ENCODE results near the gene CEP112.

Gene CEP112

DNA sequence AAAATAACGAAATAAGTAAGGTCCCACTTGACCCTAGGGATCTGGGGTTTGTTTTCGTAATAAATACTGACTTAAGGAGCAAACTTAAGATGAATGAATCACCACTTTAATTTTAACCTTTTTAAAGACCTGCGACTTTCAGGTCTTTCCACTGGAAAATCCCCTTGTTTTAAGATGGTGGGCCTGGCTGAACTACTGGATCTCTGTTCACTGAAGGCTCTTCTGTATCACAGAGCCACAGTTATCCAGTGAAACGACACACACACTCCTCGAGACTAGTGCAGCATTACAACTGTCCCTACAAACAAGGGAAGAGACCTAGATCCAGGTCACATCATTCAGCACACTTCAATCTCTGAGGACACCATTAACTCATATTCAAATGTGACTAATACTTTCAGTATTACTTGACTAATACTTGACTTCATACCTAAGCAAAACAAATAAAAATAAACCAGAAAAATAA is 299.0 kb downstream of the CEP112 start:
- TF ChIP-seq GATA1 (IDR thresholded peaks at IDR 0.05; ENCODE audit: low read depth, low read length), result no peak
- TF ChIP-seq POLR2A (IDR thresholded peaks at IDR 0.05; ENCODE audit: low read length), result no peak
- no peak for DNase-seq

DNA sequence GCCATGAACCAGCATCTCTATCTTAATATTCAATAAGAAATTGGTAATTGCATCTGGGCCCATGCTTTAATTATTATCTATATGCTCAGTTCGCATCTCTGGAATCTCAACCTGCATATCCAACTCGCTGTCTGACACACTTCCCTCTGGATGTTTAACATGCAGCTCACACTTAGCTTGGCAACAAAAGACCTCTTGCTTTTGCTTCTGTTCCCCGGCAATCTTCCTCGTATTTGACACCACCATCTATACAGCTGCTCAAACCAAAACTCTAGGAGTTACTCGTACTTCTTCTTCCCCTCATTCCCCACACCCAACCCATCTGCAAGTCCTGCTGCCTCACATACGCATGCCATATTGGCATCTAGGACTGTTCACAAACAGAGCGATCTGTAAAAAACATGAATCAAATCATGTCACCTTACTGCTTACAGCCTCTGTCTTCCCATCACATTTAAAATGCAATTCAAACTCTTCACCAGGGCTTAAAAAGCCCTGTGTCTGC is 300.6 kb downstream of the CEP112 start:
- no peak for DNase-seq
- TF ChIP-seq POLR2A (IDR thresholded peaks at IDR 0.05; ENCODE audit: low read length) (no peak), GATA1 (IDR thresholded peaks at IDR 0.05; ENCODE audit: low read depth, low read length) (no peak)

GRCh38 chr17:65888649-65889048 is 303.3 kb downstream of the CEP112 start:
- DNase-seq, result no peak
- TF ChIP-seq POLR2A (IDR thresholded peaks at IDR 0.05; ENCODE audit: low read length), result no peak
- no peak for TF ChIP-seq GATA1 (IDR thresholded peaks at IDR 0.05; ENCODE audit: low read depth, low read length)

- TF ChIP-seq GATA1 (IDR thresholded peaks at IDR 0.05; ENCODE audit: low read depth, low read length), result no peak
- no peak for TF ChIP-seq POLR2A (IDR thresholded peaks at IDR 0.05; ENCODE audit: low read length)
These were observed 305.4 kb downstream of the CEP112 start for GRCh38 chr17:65886315-65887245.

GRCh38 chr17:65885541-65886312 is 306.2 kb downstream of the CEP112 start:
- DNase-seq, result no peak
- TF ChIP-seq GATA1 (IDR thresholded peaks at IDR 0.05; ENCODE audit: low read depth, low read length) (no peak), POLR2A (IDR thresholded peaks at IDR 0.05; ENCODE audit: low read length) (no peak)

More at GRCh38 chr17:65886315-65887245, 305.4 kb downstream of the CEP112 start:
- no peak for DNase-seq

DNA sequence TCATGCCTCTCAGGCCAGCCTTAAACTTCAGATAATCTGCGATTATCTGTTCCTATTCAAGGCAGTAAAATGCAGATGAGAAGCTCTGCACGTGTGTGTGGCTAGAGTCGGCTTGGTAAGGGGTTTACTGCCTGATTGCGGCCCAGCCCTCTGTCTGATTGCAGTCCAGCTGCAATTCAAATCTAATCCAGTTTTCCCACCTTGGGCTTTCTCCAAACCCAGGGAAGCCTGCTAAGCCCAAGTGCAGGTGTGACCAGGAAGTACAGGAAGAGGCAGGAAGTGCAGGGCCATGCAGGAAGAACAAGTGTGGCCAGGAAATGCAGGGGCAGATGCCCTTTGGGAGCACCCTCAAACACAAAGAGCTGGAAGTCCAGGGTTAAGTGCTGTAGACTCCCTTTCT is 314.9 kb downstream of the CEP112 start:
- DNase-seq, result no peak
- TF ChIP-seq POLR2A (IDR thresholded peaks at IDR 0.05; ENCODE audit: low read length) (no peak), GATA1 (IDR thresholded peaks at IDR 0.05; ENCODE audit: low read depth, low read length) (no peak)

- no peak for TF ChIP-seq POLR2A (IDR thresholded peaks at IDR 0.05; ENCODE audit: low read length)
- no peak for TF ChIP-seq GATA1 (IDR thresholded peaks at IDR 0.05; ENCODE audit: low read depth, low read length)
- no peak for DNase-seq
These were observed 323.1 kb downstream of the CEP112 start for GRCh38 chr17:65868881-65869280.

DNA sequence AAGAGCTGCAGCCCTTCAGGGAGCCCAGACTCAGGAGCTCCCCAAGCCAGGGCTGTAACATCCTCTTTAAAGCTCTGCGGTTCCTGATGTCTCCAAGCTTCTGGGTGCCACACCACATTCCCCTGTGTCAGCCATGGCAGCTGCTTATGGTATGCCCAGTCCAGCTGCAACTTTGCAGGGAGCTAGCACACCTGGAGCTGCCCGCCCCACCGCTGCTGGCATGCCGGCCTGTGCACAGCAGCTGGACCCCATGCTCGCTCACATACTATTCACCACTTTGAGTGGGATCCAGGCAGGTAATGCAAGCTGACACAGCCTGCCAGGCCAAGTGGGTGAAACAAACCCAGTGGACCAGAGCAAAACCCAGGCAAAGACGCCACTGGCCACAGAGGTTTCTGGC is 324.9 kb downstream of the CEP112 start:
- DNase-seq, result no peak
- no peak for TF ChIP-seq POLR2A (IDR thresholded peaks at IDR 0.05; ENCODE audit: low read length)
- TF ChIP-seq GATA1 (IDR thresholded peaks at IDR 0.05; ENCODE audit: low read depth, low read length), result no peak

GRCh38 chr17:65865715-65866425 is 326.1 kb downstream of the CEP112 start:
- DNase-seq, result no peak
- TF ChIP-seq GATA1 (IDR thresholded peaks at IDR 0.05; ENCODE audit: low read depth, low read length), result no peak
- TF ChIP-seq POLR2A (IDR thresholded peaks at IDR 0.05; ENCODE audit: low read length), result no peak

DNA sequence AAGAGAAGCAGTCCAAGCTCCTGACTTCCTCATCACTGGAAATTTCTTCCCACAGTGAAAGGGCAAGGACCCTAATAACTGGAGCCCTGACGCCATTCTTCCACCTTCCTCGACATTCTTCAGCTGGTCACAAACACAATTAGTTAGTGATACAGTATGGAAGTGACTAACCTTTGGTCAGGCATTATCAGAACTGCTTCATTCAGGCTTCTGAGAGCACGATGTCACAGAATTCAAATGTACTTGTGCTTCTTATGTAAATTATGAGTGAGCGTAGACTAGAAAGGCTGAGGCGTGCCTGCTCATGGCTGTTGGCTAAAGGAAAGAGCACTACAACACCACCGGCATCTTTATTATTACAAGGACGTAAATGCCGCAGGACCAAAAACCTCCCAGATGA is 327.5 kb downstream of the CEP112 start:
- TF ChIP-seq GATA1 (IDR thresholded peaks at IDR 0.05; ENCODE audit: low read depth, low read length) (no peak), POLR2A (IDR thresholded peaks at IDR 0.05; ENCODE audit: low read length) (no peak)

GRCh38 chr17:65857718-65858117 is 334.2 kb downstream of the CEP112 start:
- no peak for DNase-seq
- TF ChIP-seq GATA1 (IDR thresholded peaks at IDR 0.05; ENCODE audit: low read depth, low read length), result no peak
- no peak for TF ChIP-seq POLR2A (IDR thresholded peaks at IDR 0.05; ENCODE audit: low read length)

More for the DNA sequence above, 327.5 kb downstream of the CEP112 start:
- DNase-seq, result no peak

DNA sequence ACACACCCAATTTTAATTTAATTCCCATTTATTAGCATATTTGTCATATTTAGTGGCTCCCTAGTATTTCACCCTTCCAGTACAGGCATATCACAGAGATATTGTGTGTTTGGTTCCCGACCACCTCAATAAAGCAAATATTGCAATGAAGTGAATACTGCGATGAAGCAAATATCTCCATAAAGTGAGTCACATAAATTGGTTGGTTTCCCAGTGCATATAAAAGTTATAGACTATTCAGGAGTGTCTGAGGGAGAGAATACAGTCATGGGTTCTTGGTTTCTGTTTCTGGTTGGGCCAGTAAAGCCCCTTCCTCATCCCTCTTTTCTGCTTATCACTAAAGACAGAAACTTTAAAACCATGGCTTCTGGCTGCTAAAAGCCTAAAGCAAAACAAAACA is 335.1 kb downstream of the CEP112 start:
- no peak for DNase-seq
- TF ChIP-seq GATA1 (IDR thresholded peaks at IDR 0.05; ENCODE audit: low read depth, low read length) (no peak), POLR2A (IDR thresholded peaks at IDR 0.05; ENCODE audit: low read length) (no peak)

GRCh38 chr17:65855675-65856074 is 336.3 kb downstream of the CEP112 start:
- TF ChIP-seq POLR2A (IDR thresholded peaks at IDR 0.05; ENCODE audit: low read length) (no peak), GATA1 (IDR thresholded peaks at IDR 0.05; ENCODE audit: low read depth, low read length) (no peak)
- no peak for DNase-seq

All from erythroblast (primary cell).